Right kidney (tissue), 1 donor: ENCODE data around the gene CHPF.

Source experiments
- DNase-seq: peaks from one replicate; pipeline ENCODE4 v3.0.0-alpha.2; 2016

Gene CHPF

GRCh38 chr2:219497495-219498279 lies 45.9 kb downstream of the CHPF start:
- DNase-seq = no peak

GRCh38 chr2:219496825-219497494 lies 46.6 kb downstream of the CHPF start:
- peak; percentile 63 for DNase-seq

GRCh38 chr2:219496247-219496824 lies 47.3 kb downstream of the CHPF start:
- no peak for DNase-seq

GRCh38 chr2:219495531-219496122 lies 48.0 kb downstream of the CHPF start:
- DNase-seq = no peak

GRCh38 chr2:219494952-219495530 lies 48.6 kb downstream of the CHPF start:
- no peak for DNase-seq

- no peak for DNase-seq
Observed at GRCh38 chr2:219493086-219493485, 50.5 kb downstream of the CHPF start.

- no peak for DNase-seq
Observed at GRCh38 chr2:219492575-219492974, 51.0 kb downstream of the CHPF start.

GRCh38 chr2:219491278-219491963 lies 52.2 kb downstream of the CHPF start:
- DNase-seq = no peak

- DNase-seq = no peak
Observed at GRCh38 chr2:219490600-219491130, 52.9 kb downstream of the CHPF start.

GRCh38 chr2:219490186-219490585 lies 53.4 kb downstream of the CHPF start:
- DNase-seq = no peak

- DNase-seq = no peak
Observed at GRCh38 chr2:219489315-219489714, 54.3 kb downstream of the CHPF start.
